B cell (primary cell): ENCODE data around the gene ANO2. TPM values are rescaled to one million over a fixed set of nuclear protein-coding genes. Genes with fewer than 3 reads are reported as not detected.

ENCODE experiments used
- ATAC-seq: fragments of 200-7000 bp; cut with Tn5 transposase; one replicate; pipeline ENCODE4 v1.10.0; 2021; ENCODE audit warnings: low read depth, mild to moderate bottlenecking, moderate number of reproducible peaks, moderate library complexity
- CTCF ChIA-PET: fragments of 350-600 bp; sonication (Branson Sonifier 250); formaldehyde crosslinking; loops from one replicate; lab custom pipeline; 2021; ENCODE audit warnings: antibody characterized with exemption, inconsistent platforms; lab: Charles Lee
- POLR2A ChIA-PET: fragments of 350-600 bp; sonication (Branson Sonifier 250); formaldehyde crosslinking; loops from one replicate; lab custom pipeline; 2021; ENCODE audit warnings: antibody characterized with exemption; lab: Charles Lee
- DNase-seq: peaks from one replicate; pipeline ENCODE4 v3.0.0; 2013
- H2AFZ ChIP-seq: 2 replicates; pipeline ENCODE4 v1.6.1; 2012; ENCODE audit warnings: mild to moderate bottlenecking, low read depth, low read length; ENCODE audit not compliant: insufficient read depth, poor library complexity, severe bottlenecking
- H3K27ac ChIP-seq, 2 donors: 1 replicate in 1 of 2; 2 replicates in 1 of 2; pipeline ENCODE4 v1.5.1; 2012 to 2013; ENCODE audit warnings: low read length in 2 of 2, mild to moderate bottlenecking in 2 of 2, moderate library complexity in 1 of 2
- H3K27me3 ChIP-seq, 4 experiments: fragments of 200-600 bp in 1 of 4; sonication (generic) in 1 of 4; replicated peaks in 1 of 4; 1 replicate in 2 of 4; 2 replicates in 2 of 4; pipeline versions ENCODE4 v1.6.1 to v1.7.0; 2013 to 2016; ENCODE audit warnings: low read length in 3 of 4, mild to moderate bottlenecking in 2 of 4, mixed read lengths in 1 of 4, moderate library complexity in 1 of 4; ENCODE audit not compliant: insufficient read depth in 4 of 4, control insufficient read depth in 3 of 4; ENCODE audit errors: control extremely low read depth in 1 of 4
- H3K36me3 ChIP-seq, 2 experiments: replicated peaks in 1 of 2; 1 replicate in 1 of 2; 2 replicates in 1 of 2; pipeline versions ENCODE4 v1.6.1 to v1.7.1; 2013; ENCODE audit warnings: low read length in 1 of 2; ENCODE audit not compliant: insufficient read depth in 2 of 2, control insufficient read depth in 1 of 2; ENCODE audit errors: control extremely low read depth in 1 of 2, extremely low read depth in 1 of 2
- H3K4me1 ChIP-seq, 2 donors: fragments of 200-600 bp in 1 of 2; sonication (generic) in 1 of 2; 1 replicate in 1 of 2; 2 replicates in 1 of 2; pipeline versions ENCODE4 v1.5.1 to v1.6.1; 2013 to 2017; ENCODE audit warnings: low read length in 2 of 2; ENCODE audit not compliant: control insufficient read depth in 2 of 2, insufficient read depth in 2 of 2
- H3K4me2 ChIP-seq: replicated peaks from 2 replicates; pipeline ENCODE3; 2012; ENCODE audit warnings: mild to moderate bottlenecking, low read depth, low read length; ENCODE audit not compliant: poor library complexity, severe bottlenecking
- H3K4me3 ChIP-seq, 5 experiments: fragments of 200-600 bp in 1 of 5; sonication (generic) in 1 of 5; 1 replicate in 3 of 5; 2 replicates in 2 of 5; pipeline versions ENCODE4 v1.5.1 to v1.7.0; 2011 to 2016; ENCODE audit warnings: low read length in 4 of 5, mild to moderate bottlenecking in 4 of 5, low read depth in 2 of 5, control low read depth in 1 of 5, moderate library complexity in 1 of 5; ENCODE audit not compliant: insufficient read depth in 1 of 5; ENCODE audit errors: control extremely low read depth in 1 of 5, extremely low read depth in 1 of 5
- H3K79me2 ChIP-seq: fragments of 200-600 bp; sonication (generic); one replicate; pipeline ENCODE4 v1.6.0; 2016; ENCODE audit warnings: low read length; ENCODE audit not compliant: control insufficient read depth, insufficient read depth
- H3K9ac ChIP-seq: fragments of 200-600 bp; sonication (generic); 2 replicates; pipeline ENCODE4 v1.6.1; 2017; ENCODE audit warnings: mild to moderate bottlenecking, low read length, moderate library complexity
- H3K9me3 ChIP-seq, 3 donors: one replicate each; pipeline versions ENCODE4 v1.6.1 to v1.7.1; 2013; ENCODE audit warnings: low read length in 2 of 3; ENCODE audit not compliant: control insufficient read depth in 2 of 3, insufficient read depth in 1 of 3; ENCODE audit errors: control extremely low read depth in 1 of 3
- H4K20me1 ChIP-seq: 2 replicates; pipeline ENCODE4 v1.6.0; 2012; ENCODE audit warnings: mild to moderate bottlenecking, low read length; ENCODE audit not compliant: insufficient read depth, control insufficient read depth, poor library complexity, severe bottlenecking
- H3K27ac Mint-ChIP-seq: one replicate; pipeline ENCODE4 v1.8.0; 2021; ENCODE audit warnings: mixed read lengths
- H3K27me3 Mint-ChIP-seq: one replicate; pipeline ENCODE4 v1.8.0; 2021; ENCODE audit warnings: mixed read lengths
- H3K4me1 Mint-ChIP-seq: one replicate; pipeline ENCODE4 v1.8.0; 2021; ENCODE audit warnings: mixed read lengths
- H3K4me3 Mint-ChIP-seq: one replicate; pipeline ENCODE4 v1.8.0; 2021; ENCODE audit warnings: mixed read lengths
- H3K9me3 Mint-ChIP-seq: one replicate; pipeline ENCODE4 v1.8.0; 2022; ENCODE audit warnings: mixed read lengths; ENCODE audit not compliant: insufficient read depth
- CTCF ChIP-seq: fragments of 200-600 bp; IDR thresholded peaks from one replicate; pipeline ENCODE4 v1.8.0; 2022; ENCODE audit warnings: antibody characterized with exemption, mild to moderate bottlenecking
- EZH2 ChIP-seq: IDR thresholded peaks from 2 replicates; pipeline ENCODE4 v1.6.1; 2012; ENCODE audit warnings: borderline replicate concordance, low read depth, mild to moderate bottlenecking, moderate library complexity, low read length; ENCODE audit not compliant: insufficient read depth, poor library complexity, severe bottlenecking
- WGBS: methylation state at CpG from one replicate; pipeline ENCODE4 v1.1.5; 2013; ENCODE audit warnings: missing lambda C conversion rate; ENCODE audit not compliant: insufficient coverage; 5-methylcytosine and 5-hydroxymethylcytosine counted together
- intact Hi-C: fragments of 100-400 bp; cut with micrococcal nuclease; formaldehyde crosslinking; loops from one replicate; pipeline ENCODE4 v1.10.0; 2022
- polyA plus RNA-seq: library from polyadenylated mRNA; depleted of rRNA; stranded (reverse); fragments of >200 nt; gene quantifications from 2 replicates; pipeline ENCODE4 v1.2.3, GENCODE V29; 2012
- total RNA-seq, 2 donors: library from RNA; stranded (reverse); fragments of 120-200 nt in 1 of 2; gene quantifications; 1 replicate in 1 of 2; 2 replicates in 1 of 2; pipeline versions ENCODE4 v1.2.3 to v1.2.4, GENCODE V29; 2013 to 2022

Gene ANO2
- total and polyA plus RNA-seq, 2 donors (not counting 1 experiment from before 2014, with no cell fraction given), result not detected

- Histone ChIP-seq H3K36me3 (no peaks in the 10 kb centered on the region), H3K27me3 (no peaks in the 10 kb centered on the region), H3K9me3 (peaks cover 0 to 3% (median 0%) of the 10 kb centered on the region in 3 donors), H3K9ac (no peak overlapping the region), H2AFZ (no peak overlapping the region), H3K27ac (no peak overlapping the region), H3K4me2 (no peak overlapping the region), H3K4me1 (no peaks in the 10 kb centered on the region), H3K79me2 (no peaks in the 10 kb centered on the region), H4K20me1 (no peaks in the 10 kb centered on the region), H3K4me3 (no peak overlapping the region)
- CTCF ChIA-PET, result no interaction called here
- Mint-ChIP-seq H3K4me1 (no peaks in the 10 kb centered on the region), H3K9me3 (peaks cover 4% of the 10 kb centered on the region), H3K27me3 (peaks cover 26% of the 10 kb centered on the region), H3K27ac (no peak overlapping the region), H3K4me3 (no peak overlapping the region)
- POLR2A ChIA-PET, result no interaction called here
- WGBS, result 87% methylated on average over 4 of the region's 13 CpGs
- no peak for ATAC-seq
- intact Hi-C loops, result no loop called here
- DNase-seq, result no peak
- TF ChIP-seq EZH2 (no peak), CTCF (no peak)
Measured at GRCh38 chr12:5556033-5556614, 388.9 kb downstream of the ANO2 start.

GRCh38 chr12:5554711-5555110 is 390.3 kb downstream of the ANO2 start:
- H3K4me2 ChIP-seq, result no peak overlapping the region
- no peaks in the 10 kb centered on the region for H3K79me2 ChIP-seq
- no peak overlapping the region for H2AFZ ChIP-seq
- H3K9me3 Mint-ChIP-seq, result peaks cover 4% of the 10 kb centered on the region
- H3K27ac Mint-ChIP-seq, result no peak overlapping the region
- no peak overlapping the region for H3K4me3 ChIP-seq
- 83% methylated on average over 2 of the region's 4 CpGs for WGBS
- H3K4me3 Mint-ChIP-seq, result no peak overlapping the region
- TF ChIP-seq CTCF (no peak), EZH2 (no peak)
- POLR2A ChIA-PET, result no interaction called here
- no peaks in the 10 kb centered on the region for H3K4me1 Mint-ChIP-seq
- DNase-seq, result no peak
- no peaks in the 10 kb centered on the region for H3K27me3 ChIP-seq
- no peak overlapping the region for H3K27ac ChIP-seq
- ATAC-seq, result no peak
- H3K36me3 ChIP-seq, result no peaks in the 10 kb centered on the region
- H4K20me1 ChIP-seq, result no peaks in the 10 kb centered on the region
- no peaks in the 10 kb centered on the region for H3K4me1 ChIP-seq
- H3K9ac ChIP-seq, result no peak overlapping the region
- H3K27me3 Mint-ChIP-seq, result peaks cover 30% of the 10 kb centered on the region
- intact Hi-C loops, result no loop called here
- CTCF ChIA-PET, result no interaction called here
- peaks cover 0 to 3% (median 0%) of the 10 kb centered on the region in 3 donors for H3K9me3 ChIP-seq
